Kidney epithelial cell (primary cell): ENCODE results near the gene WDCP. TPM values are rescaled to one million over a fixed set of nuclear protein-coding genes. Genes with fewer than 3 reads are reported as not detected.

Experiments used
- DNase-seq: peaks from one replicate; pipeline ENCODE4 v3.0.0-alpha.2; 2010; ENCODE audit warnings: low read depth
- H3K27me3 ChIP-seq: 2 replicates; pipeline ENCODE4 v1.6.0; 2011; ENCODE audit warnings: low read length; ENCODE audit not compliant: control insufficient read depth, insufficient read depth
- H3K36me3 ChIP-seq: 2 replicates; pipeline ENCODE4 v1.5.1; 2011; ENCODE audit warnings: low read length; ENCODE audit not compliant: control insufficient read depth, insufficient read depth
- H3K4me3 ChIP-seq: 2 replicates; pipeline ENCODE4 v1.5.1; 2011; ENCODE audit warnings: low read depth, mild to moderate bottlenecking, control low read depth, low read length
- CTCF ChIP-seq: IDR thresholded peaks from 2 replicates; pipeline ENCODE4 v1.5.1; 2011; ENCODE audit warnings: mild to moderate bottlenecking, moderate library complexity, low read length, control low read depth, inconsistent platforms; ENCODE audit not compliant: insufficient read depth, poor library complexity, severe bottlenecking
- total RNA-seq: library from RNA; depleted of rRNA; stranded (reverse); fragments of >200 nt; gene quantifications from 2 replicates; pipeline ENCODE4 v1.2.3, GENCODE V29; 2015

Gene WDCP
- total RNA-seq, 1 donor from 2014 or later = 8.2 TPM

- Histone ChIP-seq H3K36me3 (no peaks in the 10 kb centered on the region), H3K4me3 (no peak overlapping the region), H3K27me3 (no peaks in the 10 kb centered on the region)
- TF ChIP-seq CTCF = no peak
- DNase-seq = no peak
Observed at GRCh38 chr2:24021122-24021998, 25.8 kb downstream of the WDCP start.

- Histone ChIP-seq H3K36me3 (no peaks in the 10 kb centered on the region), H3K4me3 (no peak overlapping the region), H3K27me3 (no peaks in the 10 kb centered on the region)
- no peak for DNase-seq
- no peak for TF ChIP-seq CTCF
Observed at GRCh38 chr2:24020244-24020643, 26.9 kb downstream of the WDCP start.

GRCh38 chr2:24019729-24020128 is 27.5 kb downstream of the WDCP start:
- no peak for DNase-seq
- TF ChIP-seq CTCF = no peak

GRCh38 chr2:24018241-24018640 is 28.9 kb downstream of the WDCP start:
- H3K27me3 ChIP-seq = no peaks in the 10 kb centered on the region
- TF ChIP-seq CTCF = no peak
- no peak overlapping the region for H3K4me3 ChIP-seq
- H3K36me3 ChIP-seq = no peaks in the 10 kb centered on the region
- DNase-seq = no peak

More at GRCh38 chr2:24019729-24020128, 27.5 kb downstream of the WDCP start:
- no peaks in the 10 kb centered on the region for H3K36me3 ChIP-seq
- no peaks in the 10 kb centered on the region for H3K27me3 ChIP-seq
- no peak overlapping the region for H3K4me3 ChIP-seq

- no peak for TF ChIP-seq CTCF
- Histone ChIP-seq H3K36me3 (no peaks in the 10 kb centered on the region), H3K27me3 (no peaks in the 10 kb centered on the region), H3K4me3 (no peak overlapping the region)
- DNase-seq = no peak
Observed at GRCh38 chr2:24017711-24018110, 29.5 kb downstream of the WDCP start.
